A549 (cell line): ENCODE measurements around the gene KRT6C. TPM values are rescaled to one million over a fixed set of nuclear protein-coding genes. Genes with fewer than 3 reads are reported as not detected.
A peak's percentile ranks its signal among the peaks of the same experiment; 100 is the strongest.

Experiments
- ATAC-seq, 2 experiments: fragments of 200-7000 bp in 1 of 2; fragments of >200 bp in 1 of 2; cut with Nextera tagmentation in 1 of 2; cut with Tn5 transposase in 1 of 2; 3 replicates each; pipeline versions ENCODE4 v1.8.0 to v1.9.1; 2018 to 2020; ENCODE audit warnings: mild to moderate bottlenecking in 1 of 2, moderate library complexity in 1 of 2
- CTCF ChIA-PET: fragments of 300-600 bp; sonication (Branson Sonifier 250); formaldehyde crosslinking; extraction: SDS; loops from one replicate; lab custom pipeline; 2021; ENCODE audit warnings: antibody characterized with exemption, inconsistent platforms; lab: Yijun Ruan, JAX
- POLR2A ChIA-PET: fragments of 350-600 bp; formaldehyde crosslinking; extraction: SDS; loops from one replicate; lab custom pipeline; 2021; ENCODE audit warnings: antibody characterized with exemption, inconsistent platforms; lab: Yijun Ruan, JAX
- DNase-seq, 2 experiments: peaks; one replicate each; pipeline versions ENCODE4 v3.0.0 to v3.0.0-alpha.2; 2011 to 2016; ENCODE audit warnings: low read depth in 1 of 2, low spot score in 1 of 2
- FAIRE-seq: peaks from 2 replicates; lab custom pipeline; 2011; peaks lifted over from hg19 to GRCh38; lab: Jason Lieb, UNC
- H3K27ac ChIP-seq, 2 experiments: fragments of >200 bp; sonication (Bioruptor Twin); formaldehyde crosslinking; 3 replicates each; pipeline ENCODE4 v1.5.1; 2016 to 2017
- H3K4me1 ChIP-seq: fragments of >200 bp; sonication (Bioruptor Twin); formaldehyde crosslinking; 3 replicates; pipeline ENCODE4 v1.6.1; 2016
- H3K4me2 ChIP-seq: fragments of >200 bp; sonication (Bioruptor Twin); formaldehyde crosslinking; 3 replicates; pipeline ENCODE4 v1.6.1; 2016
- H3K4me3 ChIP-seq: fragments of >200 bp; sonication (Bioruptor Twin); formaldehyde crosslinking; 3 replicates; pipeline ENCODE4 v1.5.1; 2016
- H3K9me3 ChIP-seq: fragments of >200 bp; sonication (Bioruptor Twin); formaldehyde crosslinking; 3 replicates; pipeline ENCODE4 v1.6.1; 2016
- CBX2 ChIP-seq: fragments of 200-600 bp; sonication (generic); IDR thresholded peaks from 2 replicates; pipeline ENCODE4 v1.6.1; 2016; ENCODE audit warnings: low read depth, mild to moderate bottlenecking, borderline replicate concordance
- FOSB ChIP-seq: fragments of 250-450 bp; sonication (Bioruptor Pico); IDR thresholded peaks from 2 replicates; pipeline ENCODE4 v1.5.0; 2020; ENCODE audit warnings: mild to moderate bottlenecking, moderate library complexity
- FOXS1 ChIP-seq: fragments of 250-450 bp; sonication (Bioruptor Pico); IDR thresholded peaks from 2 replicates; pipeline ENCODE4 v1.5.0; 2020; ENCODE audit warnings: mild to moderate bottlenecking, moderate library complexity
- HEYL ChIP-seq: fragments of 250-450 bp; sonication (Bioruptor Pico); IDR thresholded peaks from 2 replicates; pipeline ENCODE4 v1.8.0; 2021; ENCODE audit warnings: mild to moderate bottlenecking, moderate library complexity
- HOXB13 ChIP-seq: fragments of 250-450 bp; sonication (Bioruptor Pico); IDR thresholded peaks from 2 replicates; pipeline ENCODE4 v1.5.0; 2020; ENCODE audit warnings: low read depth, mild to moderate bottlenecking, moderate library complexity
- JUNB ChIP-seq: fragments of >200 bp; sonication (Bioruptor Twin); formaldehyde crosslinking; IDR thresholded peaks from 2 replicates; pipeline ENCODE4 v1.6.1; 2016
- KDM5A ChIP-seq: fragments of 200-600 bp; sonication (generic); IDR thresholded peaks from 2 replicates; pipeline ENCODE4 v1.6.1; 2016; ENCODE audit warnings: antibody characterized with exemption, mild to moderate bottlenecking
- MAZ ChIP-seq: fragments of 150-350 bp; IDR thresholded peaks from 2 replicates; pipeline ENCODE4 v1.6.1; 2014; ENCODE audit warnings: antibody characterized with exemption, low read depth, low read length, borderline replicate concordance
- NPAS2 ChIP-seq: fragments of 250-450 bp; sonication (Bioruptor Pico); IDR thresholded peaks from 2 replicates; pipeline ENCODE4 v1.8.0; 2022; ENCODE audit warnings: mild to moderate bottlenecking, moderate library complexity, borderline replicate concordance
- NR3C1 ChIP-seq: fragments of >200 bp; sonication (Bioruptor Twin); formaldehyde crosslinking; IDR thresholded peaks from 3 replicates; pipeline ENCODE4 v1.6.1; 2017
- POLR2AphosphoS2 ChIP-seq: conservative IDR thresholded peaks from 2 replicates; pipeline ENCODE4 v1.6.1; 2012; ENCODE audit warnings: low read length, improper control_type of control experiment, inconsistent platforms
- RAD21 ChIP-seq, 2 experiments: fragments of >200 bp in 1 of 2; sonication (Bioruptor Twin) in 1 of 2; formaldehyde crosslinking in 1 of 2; IDR thresholded peaks in 1 of 2; conservative IDR thresholded peaks in 1 of 2; 2 replicates in 1 of 2; 3 replicates in 1 of 2; pipeline ENCODE4 v1.6.1; 2012 to 2018; ENCODE audit warnings: inconsistent platforms in 1 of 2
- RFX5 ChIP-seq: fragments of 450-650 bp; IDR thresholded peaks from 2 replicates; pipeline ENCODE4 v1.7.1; 2014; ENCODE audit warnings: antibody characterized with exemption, mild to moderate bottlenecking, moderate library complexity
- SREBF2 ChIP-seq: fragments of 450-650 bp; IDR thresholded peaks from 2 replicates; pipeline ENCODE4 v1.6.1; 2014; ENCODE audit warnings: mild to moderate bottlenecking, moderate library complexity
- TP53 ChIP-seq: fragments of 250-450 bp; sonication (Bioruptor Pico); IDR thresholded peaks from 2 replicates; pipeline ENCODE4 v1.5.0; 2021; ENCODE audit warnings: mild to moderate bottlenecking, moderate library complexity
- ZSCAN20 ChIP-seq: fragments of 250-450 bp; sonication (Bioruptor Pico); IDR thresholded peaks from 2 replicates; pipeline ENCODE4 v1.8.0; 2022; ENCODE audit warnings: mild to moderate bottlenecking, moderate library complexity
- WGBS: methylation state at CpG from one replicate; pipeline ENCODE4 v1.1.6; 2017; ENCODE audit errors: missing lambda C conversion rate; 5-methylcytosine and 5-hydroxymethylcytosine counted together
- polyA plus RNA-seq, 4 experiments: library from polyadenylated mRNA; depleted of rRNA in 3 of 4; stranded (reverse); fragments of >200 nt; fragmentation: RNase III in 1 of 4; extraction: RNeasy Plus Mini Kit Qiagen cat#74134 plus additional on column Dnase treatment in 1 of 4; gene quantifications; 2 replicates in 3 of 4; 3 replicates in 1 of 4; pipeline ENCODE4 v1.2.3, GENCODE V29; 2011 to 2017
- TF ChIP-seq, protein P1 (sequence below): fragments of 250-450 bp; sonication (Bioruptor Pico); IDR thresholded peaks from 2 replicates; pipeline ENCODE4 v1.5.0; 2020; ENCODE audit warnings: low read depth, mild to moderate bottlenecking, moderate library complexity
- TF ChIP-seq, protein P2 (sequence below): IDR thresholded peaks from 2 replicates; pipeline ENCODE4 v1.6.1; 2012
- TF ChIP-seq, protein P3 (sequence below): fragments of 250-450 bp; sonication (Bioruptor Pico); IDR thresholded peaks from 2 replicates; pipeline ENCODE4 v1.5.0; 2021; ENCODE audit warnings: mild to moderate bottlenecking, moderate library complexity, borderline replicate concordance
- TF ChIP-seq, protein P4 (sequence below): fragments of >200 bp; sonication (Bioruptor Twin); formaldehyde crosslinking; IDR thresholded peaks from 2 replicates; pipeline ENCODE4 v1.6.1; 2016
- TF ChIP-seq, protein P5 (sequence below): fragments of 450-650 bp; IDR thresholded peaks from 2 replicates; pipeline ENCODE4 v1.6.1; 2014; ENCODE audit warnings: antibody characterized with exemption

KRT6C gene
- polyA plus RNA-seq, 2 of the 4 experiments (the other 2 are of a cell fraction) = not detected

DNA sequence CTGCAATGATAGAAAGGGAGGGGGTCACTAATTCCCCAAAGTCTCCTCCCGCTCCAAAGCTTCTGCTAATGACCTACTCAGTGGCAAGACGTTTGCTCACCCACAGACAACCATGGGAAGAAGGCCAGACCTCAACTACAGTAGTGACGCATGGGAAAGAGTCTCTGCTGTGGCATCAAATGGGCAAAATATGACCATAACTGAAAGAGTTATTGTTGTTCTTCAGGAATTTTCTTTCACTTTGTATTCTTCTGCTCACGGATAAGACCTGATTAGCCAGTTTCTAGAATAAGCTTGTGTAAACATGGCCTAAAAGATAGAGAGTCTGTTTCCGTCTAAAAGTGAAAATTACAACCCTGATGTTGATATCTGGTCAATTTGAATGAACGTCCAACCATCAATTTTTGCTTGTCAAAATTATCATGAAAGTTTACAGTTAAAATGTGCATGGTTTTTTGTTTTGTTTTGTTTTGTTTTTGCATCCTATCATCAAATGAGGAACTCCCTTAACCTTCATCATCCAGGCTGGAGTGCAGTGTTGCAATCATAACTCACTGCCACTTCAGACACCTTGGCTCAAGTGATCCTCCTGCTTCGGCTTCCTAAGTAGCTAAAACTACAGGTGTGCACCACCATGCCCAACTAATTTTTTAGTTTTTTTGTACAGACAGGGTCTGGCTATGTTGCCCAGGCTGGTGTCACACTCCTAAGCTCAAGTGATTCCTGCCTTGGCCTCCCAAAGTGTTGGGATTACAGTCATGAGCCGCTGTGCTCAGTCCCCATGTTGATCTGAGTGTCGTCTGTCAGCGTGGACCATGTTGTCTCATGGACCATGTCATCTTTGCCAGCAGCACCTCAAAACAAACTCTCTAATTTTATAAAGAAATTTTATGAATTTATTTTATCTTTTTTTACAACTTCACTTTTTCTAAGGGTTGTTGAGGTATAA, 28.7 kb downstream of the KRT6C start (continued):
- no peak for TF ChIP-seq POLR2AphosphoS2

DNA sequence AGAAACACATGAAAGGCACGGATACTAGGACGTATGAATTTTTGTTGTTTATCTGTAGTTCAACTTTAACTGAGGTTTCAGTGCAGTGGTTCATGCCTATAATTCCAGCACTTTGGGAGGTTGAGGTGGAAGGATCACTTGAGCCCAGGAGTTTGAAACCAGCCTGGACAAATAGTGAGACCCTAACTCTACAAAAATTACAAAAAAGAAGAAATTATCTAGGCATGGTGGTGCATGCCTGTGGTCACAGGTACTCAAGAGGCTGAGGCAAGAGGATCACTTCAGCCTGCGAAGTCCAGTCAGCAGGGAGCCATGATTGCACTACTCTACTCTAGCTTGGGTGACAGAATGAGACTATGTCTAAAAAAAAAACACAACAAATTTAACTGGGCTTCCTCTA, 29.6 kb downstream of the KRT6C start:
- CTCF ChIA-PET = interaction anchor here (1.4 to 1.6 kb wide), 3 partner anchors 63 to 130 kb away, joined by 3 to 6 read pairs (median 6); no protein-coding TSS in a partner anchor
- peak overlapping the region in 1 of 2 experiments; percentile 32; a peak in 2 of 6 replicates for H3K27ac ChIP-seq
- FAIRE-seq (no peak), ATAC-seq (no peak), DNase-seq (no peak)
- POLR2A ChIA-PET = no interaction called here
- no peak overlapping the region for H3K4me3 ChIP-seq
- TF ChIP-seq, protein P1, sequence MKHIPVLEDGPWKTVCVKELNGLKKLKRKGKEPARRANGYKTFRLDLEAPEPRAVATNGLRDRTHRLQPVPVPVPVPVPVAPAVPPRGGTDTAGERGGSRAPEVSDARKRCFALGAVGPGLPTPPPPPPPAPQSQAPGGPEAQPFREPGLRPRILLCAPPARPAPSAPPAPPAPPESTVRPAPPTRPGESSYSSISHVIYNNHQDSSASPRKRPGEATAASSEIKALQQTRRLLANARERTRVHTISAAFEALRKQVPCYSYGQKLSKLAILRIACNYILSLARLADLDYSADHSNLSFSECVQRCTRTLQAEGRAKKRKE (CRISPR knock-in tag) = no peak
- TF ChIP-seq, protein P2, sequence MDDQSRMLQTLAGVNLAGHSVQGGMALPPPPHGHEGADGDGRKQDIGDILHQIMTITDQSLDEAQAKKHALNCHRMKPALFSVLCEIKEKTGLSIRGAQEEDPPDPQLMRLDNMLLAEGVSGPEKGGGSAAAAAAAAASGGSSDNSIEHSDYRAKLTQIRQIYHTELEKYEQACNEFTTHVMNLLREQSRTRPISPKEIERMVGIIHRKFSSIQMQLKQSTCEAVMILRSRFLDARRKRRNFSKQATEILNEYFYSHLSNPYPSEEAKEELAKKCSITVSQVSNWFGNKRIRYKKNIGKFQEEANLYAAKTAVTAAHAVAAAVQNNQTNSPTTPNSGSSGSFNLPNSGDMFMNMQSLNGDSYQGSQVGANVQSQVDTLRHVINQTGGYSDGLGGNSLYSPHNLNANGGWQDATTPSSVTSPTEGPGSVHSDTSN = no peak
- TF ChIP-seq NPAS2 (CRISPR knock-in tag) (no peak), ZSCAN20 (CRISPR knock-in tag) (no peak), SREBF2 (no peak), TP53 (CRISPR knock-in tag) (no peak), FOSB (no peak), HOXB13 (no peak), FOXS1 (CRISPR knock-in tag) (no peak), RFX5 (no peak), JUNB (no peak), KDM5A (no peak), HEYL (CRISPR knock-in tag) (no peak), CBX2 (no peak), RAD21 (conservative IDR thresholded peaks at IDR 0.05 in 1 of 2, IDR thresholded peaks at IDR 0.05 in 1 of 2) (no peak), NR3C1 (no peak), MAZ (no peak)
- TF ChIP-seq, protein P3, sequence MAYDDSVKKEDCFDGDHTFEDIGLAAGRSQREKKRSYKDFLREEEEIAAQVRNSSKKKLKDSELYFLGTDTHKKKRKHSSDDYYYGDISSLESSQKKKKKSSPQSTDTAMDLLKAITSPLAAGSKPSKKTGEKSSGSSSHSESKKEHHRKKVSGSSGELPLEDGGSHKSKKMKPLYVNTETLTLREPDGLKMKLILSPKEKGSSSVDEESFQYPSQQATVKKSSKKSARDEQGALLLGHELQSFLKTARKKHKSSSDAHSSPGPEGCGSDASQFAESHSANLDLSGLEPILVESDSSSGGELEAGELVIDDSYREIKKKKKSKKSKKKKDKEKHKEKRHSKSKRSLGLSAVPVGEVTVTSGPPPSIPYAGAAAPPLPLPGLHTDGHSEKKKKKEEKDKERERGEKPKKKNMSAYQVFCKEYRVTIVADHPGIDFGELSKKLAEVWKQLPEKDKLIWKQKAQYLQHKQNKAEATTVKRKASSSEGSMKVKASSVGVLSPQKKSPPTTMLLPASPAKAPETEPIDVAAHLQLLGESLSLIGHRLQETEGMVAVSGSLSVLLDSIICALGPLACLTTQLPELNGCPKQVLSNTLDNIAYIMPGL (CRISPR knock-in tag) = no peak
- TF ChIP-seq, protein P4, sequence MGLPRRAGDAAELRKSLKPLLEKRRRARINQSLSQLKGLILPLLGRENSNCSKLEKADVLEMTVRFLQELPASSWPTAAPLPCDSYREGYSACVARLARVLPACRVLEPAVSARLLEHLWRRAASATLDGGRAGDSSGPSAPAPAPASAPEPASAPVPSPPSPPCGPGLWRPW = no peak
- TF ChIP-seq, protein P5, sequence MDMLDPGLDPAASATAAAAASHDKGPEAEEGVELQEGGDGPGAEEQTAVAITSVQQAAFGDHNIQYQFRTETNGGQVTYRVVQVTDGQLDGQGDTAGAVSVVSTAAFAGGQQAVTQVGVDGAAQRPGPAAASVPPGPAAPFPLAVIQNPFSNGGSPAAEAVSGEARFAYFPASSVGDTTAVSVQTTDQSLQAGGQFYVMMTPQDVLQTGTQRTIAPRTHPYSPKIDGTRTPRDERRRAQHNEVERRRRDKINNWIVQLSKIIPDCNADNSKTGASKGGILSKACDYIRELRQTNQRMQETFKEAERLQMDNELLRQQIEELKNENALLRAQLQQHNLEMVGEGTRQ = no peak
- peaks cover 28% of the 10 kb centered on the region for H3K4me1 ChIP-seq
- no peaks in the 10 kb centered on the region for H3K9me3 ChIP-seq
- 94% methylated on average over 3 of the region's 3 CpGs for WGBS
- H3K4me2 ChIP-seq = no peak overlapping the region
